H1 (cell line): ENCODE measurements around the gene FGL2.

Experiments
- BRCA1 ChIP-seq: IDR thresholded peaks from 2 replicates; pipeline ENCODE4 v1.6.1; 2012; ENCODE audit warnings: low read depth, low read length, improper control_type of control experiment
- CEBPB ChIP-seq: IDR thresholded peaks from 2 replicates; pipeline ENCODE4 v1.6.1; 2012; ENCODE audit warnings: low read depth, low read length
- EP300 ChIP-seq, 2 experiments: IDR thresholded peaks; 1 replicate in 1 of 2; 2 replicates in 1 of 2; pipeline ENCODE4 v1.6.1; 2011 to 2012; ENCODE audit warnings: low read depth in 2 of 2, low read length in 2 of 2, mild to moderate bottlenecking in 2 of 2, borderline replicate concordance in 1 of 2, inconsistent platforms in 1 of 2, moderate library complexity in 1 of 2
- EZH2 ChIP-seq: fragments of 200-600 bp; sonication (generic); IDR thresholded peaks from 2 replicates; pipeline ENCODE4 v1.7.1; 2012; ENCODE audit warnings: low read depth, mild to moderate bottlenecking, moderate library complexity, low read length, inconsistent platforms; ENCODE audit not compliant: severe bottlenecking
- JUND ChIP-seq: IDR thresholded peaks from 2 replicates; pipeline ENCODE4 v1.6.1; 2011; ENCODE audit warnings: mild to moderate bottlenecking, improper control_type of control experiment, low read length
- PHF8 ChIP-seq: fragments of 200-600 bp; sonication (generic); conservative IDR thresholded peaks from 2 replicates; pipeline ENCODE4 v1.7.1; 2012; ENCODE audit warnings: low read depth, mild to moderate bottlenecking, inconsistent platforms, low read length, moderate library complexity
- POLR2A ChIP-seq, 2 experiments: IDR thresholded peaks; 1 replicate in 1 of 2; 2 replicates in 1 of 2; pipeline ENCODE4 v1.6.1; 2011; ENCODE audit warnings: low read depth in 2 of 2, low read length in 2 of 2, mild to moderate bottlenecking in 2 of 2; ENCODE audit errors: control extremely low read depth in 1 of 2
- POLR2AphosphoS5 ChIP-seq: IDR thresholded peaks from 2 replicates; pipeline ENCODE4 v1.6.1; 2011; ENCODE audit warnings: low read depth, low read length
- SP4 ChIP-seq: IDR thresholded peaks from 2 replicates; pipeline ENCODE4 v1.6.1; 2012; ENCODE audit warnings: low read length, inconsistent platforms
- SRF ChIP-seq: IDR thresholded peaks from 2 replicates; pipeline ENCODE4 v1.6.1; 2011; ENCODE audit warnings: mild to moderate bottlenecking, low read depth, low read length, moderate library complexity
- TF ChIP-seq, protein P1 (sequence below), 3 experiments: IDR thresholded peaks; 1 replicate in 2 of 3; 2 replicates in 1 of 3; pipeline versions ENCODE4 v1.5.1 to v1.6.1; 2011; ENCODE audit warnings: low read length in 3 of 3, mild to moderate bottlenecking in 3 of 3, inconsistent platforms in 2 of 3, low read depth in 1 of 3, moderate library complexity in 1 of 3; ENCODE audit not compliant: insufficient read depth in 1 of 3; ENCODE audit errors: control extremely low read depth in 1 of 3
- TF ChIP-seq, protein P2 (sequence below): IDR thresholded peaks from 2 replicates; pipeline ENCODE4 v1.6.1; 2012; ENCODE audit warnings: low read length, inconsistent platforms

DNA sequence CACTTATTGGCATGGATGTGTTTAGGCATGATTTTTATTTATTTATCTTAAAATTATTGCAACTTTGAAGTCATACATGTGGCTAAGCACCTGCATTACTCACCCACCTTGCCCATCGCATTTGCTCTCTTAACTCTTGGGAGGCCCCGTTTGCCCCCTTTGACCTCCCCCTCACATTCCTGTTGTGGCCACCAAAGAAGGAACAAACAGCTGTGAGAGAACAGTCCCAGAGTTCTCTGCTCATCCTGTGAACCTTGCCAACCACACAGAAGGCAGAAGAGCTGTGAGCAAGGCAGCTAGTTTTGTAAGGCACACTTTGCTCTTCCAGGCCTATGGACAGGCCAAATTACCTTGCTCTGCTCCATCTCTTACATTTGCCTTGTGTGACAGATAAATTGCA lies 23.6 kb upstream of the FGL2 start:
- TF ChIP-seq POLR2A (IDR thresholded peaks at IDR 0.05; ENCODE audit: control extremely low read depth in 1 of 2, low read depth in 2 of 2, low read length in 2 of 2): no peak
- TF ChIP-seq, protein P1, sequence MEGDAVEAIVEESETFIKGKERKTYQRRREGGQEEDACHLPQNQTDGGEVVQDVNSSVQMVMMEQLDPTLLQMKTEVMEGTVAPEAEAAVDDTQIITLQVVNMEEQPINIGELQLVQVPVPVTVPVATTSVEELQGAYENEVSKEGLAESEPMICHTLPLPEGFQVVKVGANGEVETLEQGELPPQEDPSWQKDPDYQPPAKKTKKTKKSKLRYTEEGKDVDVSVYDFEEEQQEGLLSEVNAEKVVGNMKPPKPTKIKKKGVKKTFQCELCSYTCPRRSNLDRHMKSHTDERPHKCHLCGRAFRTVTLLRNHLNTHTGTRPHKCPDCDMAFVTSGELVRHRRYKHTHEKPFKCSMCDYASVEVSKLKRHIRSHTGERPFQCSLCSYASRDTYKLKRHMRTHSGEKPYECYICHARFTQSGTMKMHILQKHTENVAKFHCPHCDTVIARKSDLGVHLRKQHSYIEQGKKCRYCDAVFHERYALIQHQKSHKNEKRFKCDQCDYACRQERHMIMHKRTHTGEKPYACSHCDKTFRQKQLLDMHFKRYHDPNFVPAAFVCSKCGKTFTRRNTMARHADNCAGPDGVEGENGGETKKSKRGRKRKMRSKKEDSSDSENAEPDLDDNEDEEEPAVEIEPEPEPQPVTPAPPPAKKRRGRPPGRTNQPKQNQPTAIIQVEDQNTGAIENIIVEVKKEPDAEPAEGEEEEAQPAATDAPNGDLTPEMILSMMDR (IDR thresholded peaks at IDR 0.05; ENCODE audit: control extremely low read depth in 1 of 3, insufficient read depth in 1 of 3, low read depth in 1 of 3, low read length in 3 of 3): no peak
- TF ChIP-seq, protein P2, sequence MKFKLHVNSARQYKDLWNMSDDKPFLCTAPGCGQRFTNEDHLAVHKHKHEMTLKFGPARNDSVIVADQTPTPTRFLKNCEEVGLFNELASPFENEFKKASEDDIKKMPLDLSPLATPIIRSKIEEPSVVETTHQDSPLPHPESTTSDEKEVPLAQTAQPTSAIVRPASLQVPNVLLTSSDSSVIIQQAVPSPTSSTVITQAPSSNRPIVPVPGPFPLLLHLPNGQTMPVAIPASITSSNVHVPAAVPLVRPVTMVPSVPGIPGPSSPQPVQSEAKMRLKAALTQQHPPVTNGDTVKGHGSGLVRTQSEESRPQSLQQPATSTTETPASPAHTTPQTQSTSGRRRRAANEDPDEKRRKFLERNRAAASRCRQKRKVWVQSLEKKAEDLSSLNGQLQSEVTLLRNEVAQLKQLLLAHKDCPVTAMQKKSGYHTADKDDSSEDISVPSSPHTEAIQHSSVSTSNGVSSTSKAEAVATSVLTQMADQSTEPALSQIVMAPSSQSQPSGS: no peak
- no peak for TF ChIP-seq EZH2
- no peak for TF ChIP-seq CEBPB
- TF ChIP-seq BRCA1: no peak
- TF ChIP-seq SP4: no peak
- no peak for TF ChIP-seq SRF
- no peak for TF ChIP-seq EP300 (IDR thresholded peaks at IDR 0.05; ENCODE audit: borderline replicate concordance in 1 of 2, low read depth in 2 of 2, low read length in 2 of 2)
- TF ChIP-seq POLR2AphosphoS5: no peak
- no peak for TF ChIP-seq JUND
- TF ChIP-seq PHF8: no peak
